ENCODE data around the gene SMIM24.
"Not testable (repeated sequence)": the region's sequence is repeated elsewhere in the genome, so short reads cannot be mapped to it uniquely, and the experiment has no call there.

Gene SMIM24

GRCh38 chr19:3480383-3481091 is at the start of gene SMIM24:
TSS of gene SMIM24 (minus strand) at chr19:3480525. CDS start at chr19:3480463, 62 bp downstream.
- no peak for DNase-seq

- not testable (repeated sequence) for DNase-seq
Measured at GRCh38 chr19:3529299-3529698, 49.0 kb upstream of the SMIM24 start.

- no peak for DNase-seq
Measured at GRCh38 chr19:3528539-3529211, 48.4 kb upstream of the SMIM24 start.

- DNase-seq = no peak
Measured at GRCh38 chr19:3528080-3528479, 47.8 kb upstream of the SMIM24 start.

GRCh38 chr19:3527238-3527910 is 47.0 kb upstream of the SMIM24 start:
- no peak for DNase-seq

GRCh38 chr19:3526507-3527237 is 46.3 kb upstream of the SMIM24 start:
- DNase-seq = no peak

GRCh38 chr19:3524904-3525451 is 44.7 kb upstream of the SMIM24 start:
- no peak for DNase-seq

GRCh38 chr19:3524078-3524842 is 43.9 kb upstream of the SMIM24 start:
- DNase-seq = no peak

- DNase-seq = no peak
Measured at GRCh38 chr19:3523361-3524077, 43.2 kb upstream of the SMIM24 start.

- no peak for DNase-seq
Measured at GRCh38 chr19:3522421-3523360, 42.4 kb upstream of the SMIM24 start.

GRCh38 chr19:3521104-3521445 is 40.8 kb upstream of the SMIM24 start:
- no peak for DNase-seq

GRCh38 chr19:3520166-3521103 is 40.1 kb upstream of the SMIM24 start:
- DNase-seq = no peak

- DNase-seq = no peak
Measured at GRCh38 chr19:3519126-3519525, 38.8 kb upstream of the SMIM24 start.

GRCh38 chr19:3518659-3519058 is 38.3 kb upstream of the SMIM24 start:
- no peak for DNase-seq

- DNase-seq = no peak
Measured at GRCh38 chr19:3518255-3518654, 37.9 kb upstream of the SMIM24 start.

- DNase-seq = no peak
Measured at GRCh38 chr19:3517638-3518037, 37.3 kb upstream of the SMIM24 start.

- no peak for DNase-seq
Measured at GRCh38 chr19:3516675-3517207, 36.4 kb upstream of the SMIM24 start.

GRCh38 chr19:3515891-3516422 is 35.6 kb upstream of the SMIM24 start:
- DNase-seq = no peak

GRCh38 chr19:3514930-3515329 is 34.6 kb upstream of the SMIM24 start:
- DNase-seq = no peak
